Liver (tissue), 9 donors: ENCODE results near the gene TRMT2A. TPM values are rescaled to one million over a fixed set of nuclear protein-coding genes. Genes with fewer than 3 reads are reported as not detected.

Experiments
- DNase-seq: peaks from one replicate; pipeline ENCODE4 v3.0.0-alpha.2; 2017; ENCODE audit warnings: low spot score
- H3K27ac ChIP-seq, 2 donors: one replicate each; pipeline ENCODE4 v1.7.0; 2013; ENCODE audit warnings: inconsistent platforms in 2 of 2, low read length in 2 of 2, control low read depth in 1 of 2, low read depth in 1 of 2, mild to moderate bottlenecking in 1 of 2
- H3K27me3 ChIP-seq, 4 donors: one replicate each; pipeline versions ENCODE4 v1.6.1 to v1.7.0; 2013; ENCODE audit warnings: low read length in 3 of 4, inconsistent platforms in 1 of 4, mild to moderate bottlenecking in 1 of 4, moderate library complexity in 1 of 4; ENCODE audit not compliant: control insufficient read depth in 4 of 4, insufficient read depth in 4 of 4
- H3K36me3 ChIP-seq, 4 donors: one replicate each; pipeline versions ENCODE4 v1.6.1 to v1.7.0; 2013; ENCODE audit warnings: low read length in 3 of 4, mild to moderate bottlenecking in 3 of 4, low read depth in 1 of 4, moderate library complexity in 1 of 4; ENCODE audit not compliant: control insufficient read depth in 4 of 4, insufficient read depth in 3 of 4
- H3K4me1 ChIP-seq, 4 donors: one replicate each; pipeline versions ENCODE4 v1.6.1 to v1.7.0; 2013; ENCODE audit warnings: low read length in 3 of 4, mild to moderate bottlenecking in 3 of 4, moderate library complexity in 1 of 4; ENCODE audit not compliant: control insufficient read depth in 4 of 4, insufficient read depth in 4 of 4
- H3K4me3 ChIP-seq, 3 donors: one replicate each; pipeline versions ENCODE4 v1.6.1 to v1.7.0; 2013; ENCODE audit warnings: low read length in 3 of 3, control low read depth in 1 of 3, low read depth in 1 of 3, mild to moderate bottlenecking in 1 of 3
- H3K9ac ChIP-seq, 2 donors: one replicate each; pipeline ENCODE4 v1.7.0; 2013; ENCODE audit warnings: low read length in 2 of 2, mild to moderate bottlenecking in 2 of 2, moderate library complexity in 2 of 2, control low read depth in 1 of 2, low read depth in 1 of 2
- H3K9me3 ChIP-seq, 4 donors: one replicate each; pipeline versions ENCODE4 v1.6.1 to v1.7.0; 2013; ENCODE audit warnings: low read length in 3 of 4; ENCODE audit not compliant: control insufficient read depth in 4 of 4
- EGR1 ChIP-seq, 2 donors: IDR thresholded peaks; 2 replicates each; pipeline ENCODE4 v1.6.1; 2016 to 2018; ENCODE audit warnings: antibody characterized with exemption in 2 of 2, low read depth in 2 of 2
- FOXA1 ChIP-seq: IDR thresholded peaks from 2 replicates; pipeline ENCODE4 v1.6.1; 2016; ENCODE audit warnings: antibody characterized with exemption
- FOXA2 ChIP-seq: IDR thresholded peaks from 2 replicates; pipeline ENCODE4 v1.6.1; 2016; ENCODE audit warnings: antibody characterized with exemption
- GABPA ChIP-seq, 2 donors: IDR thresholded peaks in 1 of 2; conservative IDR thresholded peaks in 1 of 2; 2 replicates each; pipeline ENCODE4 v1.6.1; 2016; ENCODE audit warnings: antibody characterized with exemption in 2 of 2, mild to moderate bottlenecking in 1 of 2, moderate library complexity in 1 of 2
- HNF4A ChIP-seq, 2 donors: conservative IDR thresholded peaks; 2 replicates each; pipeline ENCODE4 v1.6.1; 2016; ENCODE audit warnings: antibody characterized with exemption in 2 of 2, mild to moderate bottlenecking in 2 of 2
- HNF4G ChIP-seq: IDR thresholded peaks from 2 replicates; pipeline ENCODE4 v1.6.1; 2016; ENCODE audit warnings: antibody characterized with exemption
- JUND ChIP-seq, 2 donors: IDR thresholded peaks; 2 replicates each; pipeline ENCODE4 v1.6.1; 2016; ENCODE audit warnings: antibody characterized with exemption in 2 of 2
- NR2F2 ChIP-seq: IDR thresholded peaks from 2 replicates; pipeline ENCODE4 v1.6.1; 2016; ENCODE audit warnings: antibody characterized with exemption
- RAD21 ChIP-seq, 2 donors: IDR thresholded peaks; 2 replicates each; pipeline ENCODE4 v1.6.1; 2016; ENCODE audit warnings: antibody characterized with exemption in 2 of 2, mild to moderate bottlenecking in 2 of 2
- RXRA ChIP-seq, 2 donors: IDR thresholded peaks; 2 replicates each; pipeline ENCODE4 v1.6.1; 2017 to 2018; ENCODE audit warnings: antibody characterized with exemption in 2 of 2, mild to moderate bottlenecking in 1 of 2
- SP1 ChIP-seq: IDR thresholded peaks from 2 replicates; pipeline ENCODE4 v1.6.1; 2018; ENCODE audit warnings: antibody characterized with exemption, mild to moderate bottlenecking
- TAF1 ChIP-seq: conservative IDR thresholded peaks from 2 replicates; pipeline ENCODE4 v1.6.1; 2016; ENCODE audit warnings: antibody characterized with exemption, mild to moderate bottlenecking
- YY1 ChIP-seq: IDR thresholded peaks from 2 replicates; pipeline ENCODE4 v1.6.1; 2016; ENCODE audit warnings: antibody characterized with exemption, mild to moderate bottlenecking
- WGBS: extraction: QIAGEN DNeasy Blood & Tissue Kit; methylation state at CpG from one replicate; pipeline ENCODE4 v1.1.7; 2013; 5-methylcytosine and 5-hydroxymethylcytosine counted together
- polyA plus RNA-seq, 2 donors: library from polyadenylated mRNA; stranded (reverse) in 1 of 2; unstranded in 1 of 2; fragments of 200-250 nt in 1 of 2; fragments of >200 nt in 1 of 2; fragmentation: Nextera tagmentation in 1 of 2; extraction: Ambion mirVana in 1 of 2; gene quantifications; one replicate each; pipeline versions ENCODE4 v1.2.1 to v1.2.3, GENCODE V29; 2013 to 2015
- total RNA-seq, 2 donors: library from RNA; depleted of rRNA; stranded (reverse); fragments of >200 nt; gene quantifications; one replicate each; pipeline ENCODE4 v1.2.3, GENCODE V29; 2014
- TF ChIP-seq, protein P1 (sequence below): fragments of 150-350 bp; IDR thresholded peaks from 2 replicates; pipeline ENCODE4 v1.5.1; 2017; ENCODE audit warnings: improper control_type of control experiment, low read depth, low read length; ENCODE audit not compliant: missing input control
- TF ChIP-seq, protein P2 (sequence below): IDR thresholded peaks from 2 replicates; pipeline ENCODE4 v1.6.1; 2016; ENCODE audit warnings: antibody characterized with exemption
- TF ChIP-seq, protein P3 (sequence below): IDR thresholded peaks from 2 replicates; pipeline ENCODE4 v1.6.1; 2016; ENCODE audit warnings: antibody characterized with exemption
- TF ChIP-seq, protein P4 (sequence below): IDR thresholded peaks from 2 replicates; pipeline ENCODE4 v1.6.1; 2016; ENCODE audit warnings: antibody characterized with exemption, mild to moderate bottlenecking
- TF ChIP-seq, protein P5 (sequence below): IDR thresholded peaks from 2 replicates; pipeline ENCODE4 v1.6.1; 2016; ENCODE audit warnings: antibody characterized with exemption
- donor health status: healthy.
- donor health status: healthy.
- donor health status: healthy.
- donor health status: healthy.
- donor health status: healthy.

TRMT2A gene
- total and polyA plus RNA-seq, 4 donors = 19.9 to 32.9 (median 25.2) TPM

DNA sequence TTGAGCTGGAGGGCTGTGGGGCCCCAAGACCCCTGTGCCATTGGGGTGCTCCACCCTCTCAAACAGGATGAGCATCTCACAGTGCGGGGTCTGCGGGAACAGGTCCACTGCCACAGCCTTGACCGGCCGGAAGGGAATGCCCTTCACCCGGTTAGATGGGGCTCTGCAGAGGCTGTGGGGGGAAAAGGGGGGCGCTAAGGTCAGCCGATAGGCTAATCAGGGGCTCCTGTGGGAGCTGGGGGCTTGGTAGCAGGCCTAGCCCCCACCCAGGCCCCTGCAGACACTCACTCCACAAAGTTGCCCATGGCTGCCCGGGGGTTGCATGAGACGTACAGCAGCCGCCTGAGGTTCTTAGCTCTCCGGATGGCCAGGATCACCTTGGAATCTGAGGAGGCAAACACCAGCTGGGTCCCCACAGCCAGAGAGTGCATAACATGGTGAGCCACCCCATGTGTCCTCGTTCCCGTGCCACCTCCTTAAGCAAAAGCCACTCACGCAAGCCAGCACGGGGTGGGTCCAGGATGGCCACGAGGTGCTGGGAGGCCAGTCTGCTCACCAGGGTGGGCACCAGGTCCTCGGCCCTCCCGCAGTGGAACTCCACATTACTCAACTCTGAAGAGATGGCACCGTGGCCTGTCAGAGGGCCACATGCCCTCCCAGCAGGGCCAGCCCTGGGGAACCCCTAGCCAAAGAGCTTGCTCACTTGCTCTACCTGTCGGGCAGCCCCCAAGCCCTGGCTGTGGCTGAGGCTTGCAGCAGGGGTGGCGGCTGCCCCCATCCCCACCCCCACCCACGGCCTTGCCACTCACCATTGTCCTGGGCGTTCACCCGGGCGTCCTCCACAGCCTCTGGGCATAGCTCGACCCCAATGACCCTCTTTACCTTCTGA, 4.2 kb downstream of the TRMT2A start:
- DNase-seq = no peak
- TF ChIP-seq GABPA (IDR thresholded peaks at IDR 0.05 in 1 of 2, conservative IDR thresholded peaks at IDR 0.05 in 1 of 2) (no peak), SP1 (no peak), FOXA2 (no peak), RXRA (IDR thresholded peaks at IDR 0.05) (no peak), JUND (IDR thresholded peaks at IDR 0.05) (no peak), EGR1 (IDR thresholded peaks at IDR 0.05; ENCODE audit: low read depth in 2 of 2) (no peak), YY1 (no peak), FOXA1 (no peak), HNF4G (no peak), RAD21 (IDR thresholded peaks at IDR 0.05) (no peak), NR2F2 (no peak), TAF1 (no peak), HNF4A (conservative IDR thresholded peaks at IDR 0.05) (no peak)
- TF ChIP-seq, protein P1, sequence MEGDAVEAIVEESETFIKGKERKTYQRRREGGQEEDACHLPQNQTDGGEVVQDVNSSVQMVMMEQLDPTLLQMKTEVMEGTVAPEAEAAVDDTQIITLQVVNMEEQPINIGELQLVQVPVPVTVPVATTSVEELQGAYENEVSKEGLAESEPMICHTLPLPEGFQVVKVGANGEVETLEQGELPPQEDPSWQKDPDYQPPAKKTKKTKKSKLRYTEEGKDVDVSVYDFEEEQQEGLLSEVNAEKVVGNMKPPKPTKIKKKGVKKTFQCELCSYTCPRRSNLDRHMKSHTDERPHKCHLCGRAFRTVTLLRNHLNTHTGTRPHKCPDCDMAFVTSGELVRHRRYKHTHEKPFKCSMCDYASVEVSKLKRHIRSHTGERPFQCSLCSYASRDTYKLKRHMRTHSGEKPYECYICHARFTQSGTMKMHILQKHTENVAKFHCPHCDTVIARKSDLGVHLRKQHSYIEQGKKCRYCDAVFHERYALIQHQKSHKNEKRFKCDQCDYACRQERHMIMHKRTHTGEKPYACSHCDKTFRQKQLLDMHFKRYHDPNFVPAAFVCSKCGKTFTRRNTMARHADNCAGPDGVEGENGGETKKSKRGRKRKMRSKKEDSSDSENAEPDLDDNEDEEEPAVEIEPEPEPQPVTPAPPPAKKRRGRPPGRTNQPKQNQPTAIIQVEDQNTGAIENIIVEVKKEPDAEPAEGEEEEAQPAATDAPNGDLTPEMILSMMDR = no peak
- TF ChIP-seq, protein P2, sequence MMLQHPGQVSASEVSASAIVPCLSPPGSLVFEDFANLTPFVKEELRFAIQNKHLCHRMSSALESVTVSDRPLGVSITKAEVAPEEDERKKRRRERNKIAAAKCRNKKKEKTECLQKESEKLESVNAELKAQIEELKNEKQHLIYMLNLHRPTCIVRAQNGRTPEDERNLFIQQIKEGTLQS = no peak
- TF ChIP-seq, protein P3, sequence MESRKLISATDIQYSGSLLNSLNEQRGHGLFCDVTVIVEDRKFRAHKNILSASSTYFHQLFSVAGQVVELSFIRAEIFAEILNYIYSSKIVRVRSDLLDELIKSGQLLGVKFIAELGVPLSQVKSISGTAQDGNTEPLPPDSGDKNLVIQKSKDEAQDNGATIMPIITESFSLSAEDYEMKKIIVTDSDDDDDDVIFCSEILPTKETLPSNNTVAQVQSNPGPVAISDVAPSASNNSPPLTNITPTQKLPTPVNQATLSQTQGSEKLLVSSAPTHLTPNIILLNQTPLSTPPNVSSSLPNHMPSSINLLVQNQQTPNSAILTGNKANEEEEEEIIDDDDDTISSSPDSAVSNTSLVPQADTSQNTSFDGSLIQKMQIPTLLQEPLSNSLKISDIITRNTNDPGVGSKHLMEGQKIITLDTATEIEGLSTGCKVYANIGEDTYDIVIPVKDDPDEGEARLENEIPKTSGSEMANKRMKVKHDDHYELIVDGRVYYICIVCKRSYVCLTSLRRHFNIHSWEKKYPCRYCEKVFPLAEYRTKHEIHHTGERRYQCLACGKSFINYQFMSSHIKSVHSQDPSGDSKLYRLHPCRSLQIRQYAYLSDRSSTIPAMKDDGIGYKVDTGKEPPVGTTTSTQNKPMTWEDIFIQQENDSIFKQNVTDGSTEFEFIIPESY = no peak
- TF ChIP-seq, protein P4, sequence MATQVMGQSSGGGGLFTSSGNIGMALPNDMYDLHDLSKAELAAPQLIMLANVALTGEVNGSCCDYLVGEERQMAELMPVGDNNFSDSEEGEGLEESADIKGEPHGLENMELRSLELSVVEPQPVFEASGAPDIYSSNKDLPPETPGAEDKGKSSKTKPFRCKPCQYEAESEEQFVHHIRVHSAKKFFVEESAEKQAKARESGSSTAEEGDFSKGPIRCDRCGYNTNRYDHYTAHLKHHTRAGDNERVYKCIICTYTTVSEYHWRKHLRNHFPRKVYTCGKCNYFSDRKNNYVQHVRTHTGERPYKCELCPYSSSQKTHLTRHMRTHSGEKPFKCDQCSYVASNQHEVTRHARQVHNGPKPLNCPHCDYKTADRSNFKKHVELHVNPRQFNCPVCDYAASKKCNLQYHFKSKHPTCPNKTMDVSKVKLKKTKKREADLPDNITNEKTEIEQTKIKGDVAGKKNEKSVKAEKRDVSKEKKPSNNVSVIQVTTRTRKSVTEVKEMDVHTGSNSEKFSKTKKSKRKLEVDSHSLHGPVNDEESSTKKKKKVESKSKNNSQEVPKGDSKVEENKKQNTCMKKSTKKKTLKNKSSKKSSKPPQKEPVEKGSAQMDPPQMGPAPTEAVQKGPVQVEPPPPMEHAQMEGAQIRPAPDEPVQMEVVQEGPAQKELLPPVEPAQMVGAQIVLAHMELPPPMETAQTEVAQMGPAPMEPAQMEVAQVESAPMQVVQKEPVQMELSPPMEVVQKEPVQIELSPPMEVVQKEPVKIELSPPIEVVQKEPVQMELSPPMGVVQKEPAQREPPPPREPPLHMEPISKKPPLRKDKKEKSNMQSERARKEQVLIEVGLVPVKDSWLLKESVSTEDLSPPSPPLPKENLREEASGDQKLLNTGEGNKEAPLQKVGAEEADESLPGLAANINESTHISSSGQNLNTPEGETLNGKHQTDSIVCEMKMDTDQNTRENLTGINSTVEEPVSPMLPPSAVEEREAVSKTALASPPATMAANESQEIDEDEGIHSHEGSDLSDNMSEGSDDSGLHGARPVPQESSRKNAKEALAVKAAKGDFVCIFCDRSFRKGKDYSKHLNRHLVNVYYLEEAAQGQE = no peak
- TF ChIP-seq, protein P5, sequence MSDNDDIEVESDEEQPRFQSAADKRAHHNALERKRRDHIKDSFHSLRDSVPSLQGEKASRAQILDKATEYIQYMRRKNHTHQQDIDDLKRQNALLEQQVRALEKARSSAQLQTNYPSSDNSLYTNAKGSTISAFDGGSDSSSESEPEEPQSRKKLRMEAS = no peak
- 88% methylated on average over 26 of the region's 26 CpGs for WGBS
- Histone ChIP-seq H3K27me3 (no peaks in the 10 kb centered on the region), H3K4me1 (peaks cover 6 to 31% (median 17%) of the 10 kb centered on the region in 4 donors), H3K4me3 (no peak overlapping the region), H3K36me3 (peaks cover 21 to 65% (median 38%) of the 10 kb centered on the region in 4 donors), H3K9me3 (no peaks in the 10 kb centered on the region), H3K27ac (no peak overlapping the region), H3K9ac (no peak overlapping the region)
